Measurements from ENCODE around the gene PRCC.

DNA sequence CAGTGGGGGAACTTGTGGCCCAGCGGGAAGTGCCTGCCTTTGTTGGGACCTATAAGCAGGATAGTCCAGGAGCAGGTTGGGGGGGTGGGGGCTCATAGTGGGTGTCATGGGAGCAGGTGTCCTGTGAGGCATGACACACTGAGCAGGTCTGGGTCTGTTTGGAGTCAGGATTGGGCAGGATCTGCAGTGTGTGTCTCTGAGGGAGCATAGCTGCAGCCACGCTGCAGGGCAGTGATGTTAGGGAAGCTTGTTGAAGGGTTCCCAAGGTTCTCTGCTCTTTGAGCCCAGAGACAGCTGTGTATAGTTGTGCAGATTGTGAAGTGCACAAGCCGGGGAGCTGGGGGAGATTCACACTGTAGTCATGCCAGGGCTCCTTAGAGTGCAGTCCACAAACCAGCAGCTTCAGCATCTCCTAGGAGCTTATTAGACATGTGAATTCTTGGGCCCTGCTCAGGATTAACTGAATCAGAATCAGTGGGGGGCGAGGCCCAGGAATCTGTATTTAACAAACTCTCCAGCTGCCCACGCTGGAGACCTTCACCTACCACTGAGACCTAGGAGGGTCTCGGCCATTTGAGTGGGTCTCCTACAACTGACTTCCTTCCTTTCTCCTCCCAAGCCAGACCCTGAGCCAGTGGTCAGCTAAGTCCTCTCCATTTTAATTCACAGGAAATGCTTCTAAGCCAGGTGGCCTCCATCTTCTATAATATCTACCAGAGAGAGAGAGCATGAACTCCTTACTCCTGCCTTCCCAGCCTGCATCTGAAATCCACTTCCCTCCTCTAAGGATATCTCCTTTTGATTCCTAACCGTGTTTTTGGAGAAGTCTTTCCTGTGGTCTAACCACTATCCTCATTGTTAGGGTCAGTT lies 80.5 kb downstream of the PRCC start:
- TF ChIP-seq CTCF (conservative IDR thresholded peaks at IDR 0.05; ENCODE audit: low read depth, low read length) = no peak
- no peak for TF ChIP-seq EZH2phosphoT487 (IDR thresholded peaks at IDR 0.05; ENCODE audit: borderline replicate concordance, low read length)
- TF ChIP-seq EZH2 (IDR thresholded peaks at IDR 0.05; ENCODE audit: low read length, unreplicated experiment) = no peak
